Stimulated activated CD4-positive, alpha-beta T cell treated with anti-CD3 and anti-CD28 coated beads, TNF-alpha, amount 100 ng/mL, for 24 hours (primary cell): ENCODE data around the gene ARID3B.
A peak's percentile ranks its signal among the peaks of the same experiment; 100 is the strongest.

Experiments
- DNase-seq, 3 experiments: peaks; one replicate each; pipeline ENCODE4 v3.0.0-alpha.2; 2020; ENCODE audit warnings: low read depth in 3 of 3

The ARID3B gene

DNA sequence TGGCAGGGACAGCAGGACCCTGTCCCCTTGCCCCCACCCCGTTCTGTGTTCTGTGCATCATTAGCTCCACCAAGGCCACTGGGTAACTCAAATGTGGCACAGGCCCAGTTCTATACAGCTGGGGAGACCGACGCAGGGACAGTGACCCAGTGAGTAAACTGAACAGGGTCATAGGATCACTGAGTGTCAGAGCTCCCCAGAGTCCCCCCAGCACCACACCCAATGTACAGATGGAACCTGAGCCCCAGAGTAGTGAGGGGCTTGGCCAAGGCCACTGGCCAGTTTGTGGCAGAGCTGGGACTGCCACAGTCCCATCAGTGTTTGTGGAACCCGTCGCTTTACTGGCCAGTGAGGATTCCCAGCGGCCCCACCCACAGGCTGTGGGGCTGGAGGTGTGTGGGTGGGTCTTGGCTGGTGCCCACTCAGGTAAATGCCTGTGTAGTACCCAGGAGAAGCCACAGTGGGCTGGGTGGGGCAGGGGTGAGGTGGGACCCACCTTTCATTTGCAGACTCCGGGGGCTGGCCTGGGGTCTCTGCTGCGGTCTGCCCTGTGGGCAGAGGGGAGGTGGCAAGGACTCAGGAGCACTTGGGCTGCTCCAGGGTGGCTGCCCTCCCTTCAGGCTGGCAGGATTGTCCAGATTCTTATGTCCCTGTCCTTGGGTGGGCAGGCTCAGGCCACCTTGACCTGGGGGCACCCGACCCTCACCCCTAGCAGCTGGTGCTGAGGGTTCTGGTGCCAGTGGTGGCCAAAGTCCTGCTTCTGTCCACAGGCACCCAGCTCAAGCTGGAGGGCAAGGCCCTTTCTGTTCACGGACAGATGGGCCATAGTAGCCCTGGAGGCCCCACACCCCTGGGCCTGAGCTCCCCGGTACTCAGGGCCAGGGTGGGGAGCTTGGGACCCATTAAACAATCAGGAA lies 63.0 kb downstream of the ARID3B start:
- DNase-seq, result no peak

DNA sequence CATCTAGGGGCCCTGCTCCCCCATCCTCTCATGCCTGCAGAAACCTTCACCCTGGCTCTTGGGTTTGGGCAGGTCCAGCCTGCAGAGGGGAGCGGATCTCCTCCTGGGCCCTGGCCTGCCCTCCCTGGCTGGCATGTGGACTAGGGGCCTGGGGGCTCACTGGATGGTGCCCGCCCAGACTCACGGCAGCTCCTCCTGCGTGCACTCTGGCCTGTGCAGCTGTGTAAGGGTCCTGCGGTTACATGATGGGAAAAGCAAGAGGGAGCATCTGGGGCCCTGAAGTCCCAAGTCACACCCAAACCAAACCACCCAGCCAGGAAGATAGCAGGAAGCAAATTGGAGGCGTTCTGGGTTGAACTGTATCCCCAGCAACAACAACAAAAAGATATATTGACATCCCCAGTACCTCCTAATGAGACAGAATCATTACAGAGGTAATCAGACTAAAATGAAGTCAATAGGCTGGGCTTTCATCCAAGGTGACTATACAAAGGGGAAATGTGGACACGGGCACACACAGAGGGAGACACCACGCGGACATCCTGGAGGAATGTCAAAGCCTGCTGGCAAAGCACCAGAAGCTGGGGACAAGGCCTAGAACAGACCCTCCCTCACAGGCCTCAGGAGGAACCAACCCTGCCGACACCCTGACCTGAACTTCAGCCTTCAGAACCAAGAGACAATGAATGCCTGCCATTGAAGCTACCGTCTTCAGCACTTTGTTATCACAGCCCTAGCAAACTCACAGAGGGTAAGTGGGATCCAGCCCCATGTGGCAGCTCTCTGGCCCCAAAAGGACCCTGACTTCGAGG lies 64.2 kb downstream of the ARID3B start:
- no peak for DNase-seq

DNA sequence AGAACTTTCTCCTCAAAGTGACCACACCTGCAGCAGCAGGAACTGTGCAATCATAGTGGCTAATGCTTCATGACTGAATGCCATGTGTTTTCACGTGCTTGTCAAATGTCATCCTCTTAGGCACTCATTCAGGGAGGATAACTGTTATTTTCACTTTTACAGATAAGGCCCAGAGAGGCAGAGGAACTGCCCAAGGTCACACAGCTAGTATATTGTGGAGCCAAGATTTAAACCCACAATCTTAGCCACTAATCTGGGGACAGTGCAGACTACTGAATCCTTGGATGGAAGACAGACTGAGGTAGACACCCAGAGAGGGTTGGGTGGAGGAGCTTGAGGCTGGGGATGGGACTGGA lies 64.8 kb downstream of the ARID3B start:
- no peak for DNase-seq

DNA sequence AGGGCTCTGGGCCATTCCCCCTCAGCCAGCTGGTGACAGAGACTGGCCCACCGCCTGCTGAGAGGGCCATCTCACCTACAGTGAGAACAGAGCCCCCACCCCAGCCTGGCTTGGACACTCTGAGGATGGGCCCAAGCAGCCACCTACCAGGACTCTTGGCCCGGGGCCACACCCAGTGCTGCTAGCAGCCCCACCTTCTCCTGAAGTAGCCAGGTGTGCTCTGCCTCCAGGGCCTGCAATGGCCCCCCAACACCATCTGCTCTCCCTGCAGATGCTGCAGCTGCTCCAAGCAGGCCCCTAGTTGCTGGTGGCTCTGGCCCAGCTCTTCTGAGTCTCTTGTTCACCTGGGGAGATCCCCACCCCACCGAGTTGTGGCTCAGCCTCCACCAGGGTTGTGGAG lies 67.8 kb downstream of the ARID3B start:
- no peak for DNase-seq

DNA sequence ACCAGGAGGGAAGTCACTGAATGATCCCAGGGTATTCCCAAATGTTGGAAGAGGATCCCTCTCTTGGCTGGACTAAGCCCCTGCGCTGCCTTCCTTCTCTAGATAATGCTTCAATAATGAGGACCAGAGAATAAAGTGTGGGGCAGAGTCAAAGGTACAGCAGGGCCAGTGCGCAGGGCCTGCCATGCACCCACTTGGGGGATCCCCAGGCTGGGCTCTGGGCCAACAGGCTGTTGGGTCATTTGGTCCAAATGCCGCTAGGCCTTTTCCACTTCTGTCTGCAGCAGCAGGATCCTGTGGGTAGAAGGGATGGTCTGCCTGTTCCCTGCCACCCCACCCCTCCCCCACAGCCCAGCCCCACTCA lies 68.9 kb downstream of the ARID3B start:
- DNase-seq, result no peak

DNA sequence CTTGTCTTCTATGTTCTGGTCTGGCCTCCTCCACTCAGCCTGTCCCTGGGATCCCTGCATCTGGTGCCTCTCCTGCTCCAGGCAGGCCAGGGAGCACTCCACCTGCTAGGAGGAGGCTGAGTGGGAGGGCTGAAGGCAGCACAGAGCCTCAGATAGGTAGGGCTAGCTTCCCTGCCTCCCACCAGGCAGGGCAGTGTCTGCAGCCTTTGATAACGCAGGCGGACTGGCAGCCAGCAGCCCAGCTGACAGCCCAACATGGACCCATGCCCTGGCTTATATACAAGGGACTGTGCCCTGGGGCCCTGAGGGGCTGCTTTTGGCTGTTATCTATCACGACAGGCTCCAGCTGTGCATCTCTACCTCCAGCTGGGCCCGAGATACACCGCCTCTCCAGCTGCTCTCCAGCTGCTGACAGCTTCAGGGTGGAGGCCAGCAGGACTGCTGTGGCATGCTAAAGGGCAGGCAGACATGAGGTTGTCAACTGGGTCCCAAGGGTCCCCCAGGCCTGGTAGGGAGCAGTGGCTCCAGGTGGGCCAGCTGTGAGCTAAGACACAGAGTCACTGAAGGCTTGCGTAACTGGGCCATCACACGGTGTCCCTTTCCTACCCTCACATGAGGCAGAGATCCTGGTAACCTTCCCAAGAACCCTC lies 69.4 kb downstream of the ARID3B start:
- no peak for DNase-seq

DNA sequence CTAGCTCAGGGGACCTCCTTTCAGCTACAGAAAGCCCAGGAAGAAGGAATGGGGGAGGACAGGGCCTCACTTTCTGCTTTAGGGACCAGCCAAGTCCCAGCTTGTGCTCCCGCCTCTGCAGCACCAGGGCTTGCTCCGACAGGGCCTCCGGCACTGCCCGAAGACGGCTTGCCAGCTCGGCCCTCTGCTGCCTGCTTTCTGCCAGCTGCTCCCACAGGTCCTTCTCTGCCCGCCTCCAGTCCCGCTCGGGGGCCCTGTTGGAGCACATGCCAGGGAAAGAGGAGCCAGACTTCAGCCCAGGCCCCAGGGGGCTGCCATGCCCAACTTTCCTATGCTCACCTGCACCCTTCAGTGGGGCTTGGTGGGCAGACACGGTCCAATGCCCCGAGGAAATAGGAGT lies 70.3 kb downstream of the ARID3B start:
- no peak for DNase-seq

DNA sequence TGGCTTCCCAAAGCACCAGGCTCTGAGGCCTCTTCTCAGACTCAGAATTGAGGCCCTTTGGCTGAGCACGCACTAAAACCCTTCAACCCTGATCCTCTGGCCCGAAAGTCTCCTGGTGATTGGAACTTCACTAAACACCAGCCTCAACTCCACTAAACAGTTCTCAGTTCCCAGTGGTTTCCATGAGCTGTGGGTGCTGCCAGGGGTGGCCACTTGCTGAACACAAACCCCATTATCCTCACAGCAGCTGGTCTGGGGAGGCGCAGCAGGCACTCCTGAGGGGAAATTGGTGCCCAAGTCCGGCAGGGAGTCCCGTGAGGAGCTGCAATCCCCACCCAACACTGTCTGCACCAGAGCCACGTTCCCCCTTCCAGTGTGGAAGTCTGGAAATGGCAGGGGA lies 70.8 kb downstream of the ARID3B start:
- DNase-seq, result no peak

DNA sequence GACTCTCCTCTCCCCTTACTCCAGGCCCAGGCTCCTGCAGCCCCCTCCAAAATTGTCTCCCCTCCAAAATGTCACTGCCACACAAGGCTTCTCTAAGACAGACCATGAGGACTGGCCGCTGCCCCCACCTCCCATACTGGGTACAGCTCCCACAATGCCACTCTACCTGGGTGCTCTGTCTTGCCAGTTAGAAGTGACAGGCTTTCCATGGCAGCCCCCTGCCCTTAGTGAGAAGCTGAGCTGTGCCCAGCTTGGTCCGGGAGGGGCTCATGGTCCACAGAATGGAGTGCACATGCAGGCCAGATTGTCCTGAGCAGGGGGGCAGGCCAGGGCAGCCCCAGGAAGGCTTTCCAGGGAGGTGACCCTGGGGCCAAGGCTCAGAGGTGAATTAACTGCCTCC lies 71.7 kb downstream of the ARID3B start:
- DNase-seq, result no peak

DNA sequence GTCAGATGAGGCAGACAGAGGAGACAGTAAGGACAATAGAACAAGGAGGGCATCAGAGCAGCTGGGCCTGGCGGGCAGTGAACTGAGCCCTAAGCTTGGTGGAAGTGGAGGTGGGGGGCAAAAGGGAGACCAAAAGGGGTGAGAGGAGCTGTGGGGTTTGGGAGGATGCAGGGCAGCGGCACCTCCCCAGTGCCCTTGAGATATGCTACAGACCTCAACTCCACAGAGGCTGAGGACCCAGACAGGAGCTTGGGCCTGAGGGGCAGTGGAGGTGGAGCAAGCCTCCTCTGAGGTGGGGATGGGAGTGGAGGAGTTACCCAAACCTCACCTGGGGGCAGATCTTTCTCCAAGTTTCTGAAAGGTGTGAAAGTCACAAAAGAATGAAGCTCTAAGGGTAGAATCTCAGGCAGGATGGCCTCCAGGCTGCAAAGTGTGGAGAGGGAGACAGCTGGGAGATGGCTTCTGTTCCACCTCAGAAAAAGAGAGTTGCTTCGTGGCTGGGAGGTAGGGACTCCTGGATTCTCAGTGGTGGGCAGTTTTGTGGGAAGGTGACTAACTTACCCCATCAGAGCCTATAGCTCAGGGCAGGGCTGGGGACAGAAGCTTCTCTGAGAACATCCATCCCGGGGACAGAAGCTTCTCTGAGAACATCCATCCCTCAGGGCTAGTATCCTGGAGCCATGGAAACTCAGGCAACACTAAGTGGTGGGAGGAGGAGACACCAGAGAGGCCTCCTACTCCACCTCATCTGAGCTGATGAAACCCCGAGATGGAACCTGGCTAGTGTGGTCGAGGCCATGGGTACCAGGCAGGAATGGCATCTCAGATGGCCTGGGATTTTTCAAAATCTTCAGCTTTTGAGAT lies 72.3 kb downstream of the ARID3B start:
- no peak for DNase-seq

DNA sequence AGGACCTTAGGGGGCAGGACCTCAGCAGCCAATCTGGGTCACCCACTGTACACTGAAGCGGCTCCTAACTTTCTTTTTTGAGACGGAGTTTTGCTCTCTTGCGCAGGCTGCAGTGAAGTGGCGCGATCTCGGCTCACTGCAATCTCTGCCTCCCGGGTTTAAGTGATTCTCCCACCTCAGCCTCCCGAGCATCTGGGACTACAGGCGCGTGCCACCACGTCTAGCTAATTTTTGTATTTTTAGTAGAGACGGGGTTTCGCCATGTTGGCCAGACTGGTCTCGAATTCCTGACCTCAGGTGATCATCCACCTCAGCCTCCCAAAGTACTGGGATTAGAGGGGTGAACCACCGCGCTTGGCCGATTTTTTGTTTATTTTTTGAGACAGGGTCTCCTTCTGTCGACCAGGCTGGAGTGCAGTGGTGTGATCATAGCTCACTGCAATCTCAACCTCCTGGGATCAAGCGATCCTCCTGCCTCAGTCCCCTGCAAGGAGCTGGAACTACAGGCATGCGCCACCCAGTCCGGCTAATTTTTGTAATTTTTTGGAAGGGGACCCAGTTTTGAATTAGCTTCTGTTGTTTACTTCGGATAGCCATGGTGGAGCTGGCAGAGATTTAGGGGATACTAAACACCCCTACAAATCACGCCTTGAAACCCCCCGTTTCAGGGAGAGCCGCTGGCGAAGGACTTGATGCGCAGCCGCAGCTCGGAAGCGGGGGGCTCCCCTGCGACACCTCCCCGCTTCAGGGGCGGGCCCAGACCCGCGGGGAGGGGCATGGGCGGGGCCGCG lies 73.1 kb downstream of the ARID3B start:
- DNase-seq, result no peak

DNA sequence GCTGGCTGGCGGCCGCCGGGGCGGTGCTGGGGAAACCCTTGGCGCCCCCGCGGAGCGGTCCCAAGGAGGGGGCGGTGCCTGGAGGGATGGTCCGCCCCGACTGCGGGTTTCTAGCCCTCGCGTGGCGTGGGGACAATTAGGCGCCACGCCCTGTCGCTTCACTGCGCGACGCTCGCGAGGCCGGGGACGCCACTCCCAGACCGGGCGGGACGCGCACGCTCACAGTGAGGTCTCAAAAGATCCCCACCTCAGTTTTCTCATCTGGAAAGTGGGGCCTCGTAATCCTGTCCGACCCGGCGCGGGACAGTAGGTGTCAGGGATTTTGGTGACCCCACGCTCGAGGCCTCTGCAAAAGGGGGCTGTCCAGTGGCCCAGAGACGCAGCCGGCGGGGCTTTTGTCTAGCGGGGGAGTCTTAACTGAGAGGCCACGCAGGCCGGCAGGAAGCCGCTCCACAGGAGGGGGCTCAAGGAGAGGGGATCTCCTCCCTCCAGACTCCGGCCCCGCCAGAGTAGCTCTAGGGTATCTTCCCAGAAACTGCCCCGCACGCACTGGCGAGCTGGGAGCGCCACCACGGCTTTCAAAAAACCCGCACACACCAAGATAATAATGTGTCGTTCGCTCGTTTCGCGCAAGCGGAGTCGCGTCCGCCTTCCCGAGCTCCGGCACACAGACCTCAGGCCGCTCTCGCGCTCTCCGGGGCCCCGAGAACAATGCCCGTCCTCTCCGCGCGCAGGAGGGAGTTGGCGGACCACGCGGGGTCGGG lies 73.9 kb downstream of the ARID3B start:
- peak; percentile 68 to 83 (median 71) for DNase-seq

DNA sequence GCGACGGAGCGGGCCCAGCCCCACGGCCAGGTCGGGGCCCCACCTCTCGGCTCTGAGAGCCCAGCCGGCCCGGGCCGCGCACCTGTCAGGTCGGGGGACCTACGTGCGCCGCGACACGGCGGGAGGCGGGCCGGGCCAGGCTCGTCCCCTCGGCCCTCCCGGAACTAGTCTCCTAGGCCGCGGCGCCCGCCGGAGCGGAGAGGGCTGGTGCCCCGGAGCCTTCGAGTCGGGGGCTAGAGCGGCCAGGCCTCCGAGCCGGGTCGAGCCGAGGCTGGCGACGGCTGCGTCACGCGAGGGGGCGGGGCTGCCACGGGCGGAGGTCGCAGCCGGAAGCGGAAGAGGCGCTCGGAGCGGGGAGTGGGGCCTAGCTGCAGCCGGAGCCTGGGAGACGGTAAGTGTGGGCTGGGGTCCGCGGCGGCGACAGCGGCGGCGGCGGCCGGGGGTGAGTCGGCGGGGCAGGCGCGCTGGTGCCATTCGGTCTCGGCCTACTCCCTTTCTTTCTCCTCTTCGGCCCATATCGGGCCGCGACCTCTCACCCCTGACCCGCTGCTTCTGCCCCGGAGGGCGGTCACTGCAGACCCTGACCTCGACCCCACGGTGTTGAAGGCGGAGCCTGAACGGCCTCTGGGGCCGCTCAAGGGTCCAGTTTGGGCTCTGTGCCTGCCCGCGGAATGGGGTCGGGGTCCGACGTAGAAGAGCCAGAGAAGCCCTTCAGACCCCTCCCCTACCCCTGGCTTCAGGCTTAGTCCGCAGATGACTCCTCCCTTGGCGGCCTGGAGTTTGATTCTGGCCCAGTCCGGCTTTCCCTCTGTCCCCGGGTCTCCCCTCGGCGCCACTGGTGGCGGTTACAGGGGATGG lies 74.7 kb downstream of the ARID3B start, which contains the start of gene CLK3:
Gene CLK3, plus strand, starts transcription at position 329 of the 858 bp plus-strand sequence. CDS start 3,361 bp downstream, outside the sequence.
- peak; percentile 91 to 96 (median 95) for DNase-seq

DNA sequence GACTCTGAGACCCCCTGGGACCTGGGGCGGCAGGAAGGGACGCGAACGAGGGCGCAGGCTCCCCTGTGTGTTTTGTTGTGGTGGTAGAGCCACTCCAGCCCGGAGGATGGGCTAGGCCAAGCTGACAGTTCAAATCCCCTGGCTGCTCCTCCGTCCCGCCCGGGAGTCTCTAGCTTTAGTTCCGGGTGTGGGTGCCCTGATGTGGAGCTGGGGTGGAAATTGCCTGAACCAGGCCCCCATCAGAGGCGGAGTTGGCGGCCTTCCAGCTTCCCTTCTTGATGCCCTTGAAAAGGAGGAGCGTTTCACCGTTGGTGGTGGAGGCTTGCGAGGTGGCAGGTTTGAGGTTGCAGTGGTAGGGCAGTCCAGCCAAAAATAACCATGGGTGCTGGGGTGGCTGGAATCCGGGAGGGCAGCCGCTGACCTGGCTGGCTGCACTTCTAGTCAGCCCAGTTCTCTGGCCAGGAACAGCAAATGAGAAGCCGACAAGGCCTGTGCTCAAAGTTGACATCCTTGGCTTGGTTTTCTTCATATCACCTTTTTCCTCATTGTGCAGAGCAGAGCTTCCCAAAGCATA lies 75.4 kb downstream of the ARID3B start:
- DNase-seq, result peak; percentile 23 to 62 (median 31)

DNA sequence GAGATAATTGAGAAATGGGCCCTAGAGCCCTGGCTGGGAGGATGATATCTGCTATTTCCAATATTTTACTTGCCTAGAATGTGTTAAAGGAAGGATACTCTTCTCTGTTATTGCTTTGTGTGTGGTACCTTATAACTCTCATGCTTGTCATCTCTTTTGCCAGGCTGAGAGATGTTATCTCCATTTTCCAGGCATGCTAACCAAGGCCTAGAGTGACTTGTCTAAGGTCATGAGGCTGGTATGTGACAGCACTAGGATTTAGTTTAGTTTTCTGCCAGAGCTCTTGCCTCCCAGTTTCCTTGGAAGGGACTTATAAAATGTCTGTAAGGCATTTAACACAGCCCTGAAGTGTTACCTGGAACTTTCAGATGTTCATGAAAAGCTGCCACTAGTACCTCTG lies 76.0 kb downstream of the ARID3B start:
- DNase-seq, result no peak

DNA sequence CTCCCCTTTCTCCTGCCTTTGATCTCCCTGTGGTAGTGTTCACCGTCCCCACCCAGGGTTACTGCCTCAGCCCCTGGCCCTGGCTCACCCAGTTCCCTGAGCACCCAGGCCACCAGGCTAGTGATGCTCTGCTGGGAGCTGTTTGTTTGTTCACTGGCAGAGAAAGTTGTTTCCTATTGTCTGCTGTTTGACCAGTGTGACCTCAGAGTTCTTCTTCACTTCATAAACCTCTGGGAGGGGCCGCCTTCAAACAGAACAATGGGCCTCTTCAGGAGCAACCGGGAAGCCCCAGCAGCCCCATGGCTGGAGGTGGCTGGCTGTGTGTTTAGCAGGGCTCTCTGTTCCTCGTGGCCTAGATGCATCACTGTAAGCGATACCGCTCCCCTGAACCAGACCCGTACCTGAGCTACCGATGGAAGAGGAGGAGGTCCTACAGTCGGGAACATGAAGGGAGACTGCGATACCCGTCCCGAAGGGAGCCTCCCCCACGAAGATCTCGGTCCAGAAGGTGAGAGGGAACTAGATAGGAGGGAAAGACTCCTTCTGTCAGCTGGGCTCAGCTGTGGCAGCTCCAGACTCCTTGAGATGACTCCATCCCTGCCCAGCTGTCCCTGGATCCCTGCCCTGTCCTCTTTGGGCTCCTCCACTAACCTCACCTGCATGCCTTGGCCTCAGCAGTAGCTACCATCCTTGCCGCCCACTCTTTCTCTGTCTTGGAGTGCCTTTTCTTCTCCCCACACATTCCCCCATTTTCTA lies 78.0 kb downstream of the ARID3B start:
- DNase-seq, result no peak

DNA sequence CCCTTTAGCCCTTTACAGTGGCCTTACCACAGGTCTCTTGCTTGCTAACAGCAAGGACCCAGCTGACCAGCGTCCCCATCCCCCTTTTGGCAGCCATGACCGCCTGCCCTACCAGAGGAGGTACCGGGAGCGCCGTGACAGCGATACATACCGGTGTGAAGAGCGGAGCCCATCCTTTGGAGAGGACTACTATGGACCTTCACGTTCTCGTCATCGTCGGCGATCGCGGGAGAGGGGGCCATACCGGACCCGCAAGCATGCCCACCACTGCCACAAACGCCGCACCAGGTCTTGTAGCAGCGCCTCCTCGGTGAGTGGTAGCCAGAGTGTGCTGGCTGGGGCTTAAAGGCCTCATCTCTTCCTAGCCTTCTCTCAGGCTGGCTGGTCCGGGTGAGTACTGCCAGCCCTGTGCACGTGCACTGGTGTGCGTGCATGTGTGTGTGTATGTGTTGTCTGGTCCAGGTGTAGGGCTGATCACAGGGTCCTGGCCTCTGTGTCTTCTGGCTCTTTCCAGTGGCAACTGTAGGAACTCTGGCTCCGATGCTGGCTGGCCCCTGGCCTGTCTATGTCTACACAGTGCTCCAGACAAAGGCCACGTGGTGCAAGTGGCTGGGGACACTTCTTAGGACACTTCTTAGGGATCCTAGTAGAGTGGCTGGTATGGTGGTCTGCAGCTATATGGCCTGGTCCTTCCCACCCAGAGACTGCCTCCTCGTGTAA lies 79.1 kb downstream of the ARID3B start:
- no peak for DNase-seq
